Measurements from ENCODE around the gene SEC23B. TPM values are rescaled to one million over a fixed set of nuclear protein-coding genes. Genes with fewer than 3 reads are reported as not detected.
A peak's percentile ranks its signal among the peaks of the same experiment; 100 is the strongest.

Gene SEC23B
- total and polyA plus RNA-seq, 2 of the 13 experiments (the other 11 are each of a cell fraction or from before 2014, with no cell fraction given), result 114 to 120 TPM

DNA sequence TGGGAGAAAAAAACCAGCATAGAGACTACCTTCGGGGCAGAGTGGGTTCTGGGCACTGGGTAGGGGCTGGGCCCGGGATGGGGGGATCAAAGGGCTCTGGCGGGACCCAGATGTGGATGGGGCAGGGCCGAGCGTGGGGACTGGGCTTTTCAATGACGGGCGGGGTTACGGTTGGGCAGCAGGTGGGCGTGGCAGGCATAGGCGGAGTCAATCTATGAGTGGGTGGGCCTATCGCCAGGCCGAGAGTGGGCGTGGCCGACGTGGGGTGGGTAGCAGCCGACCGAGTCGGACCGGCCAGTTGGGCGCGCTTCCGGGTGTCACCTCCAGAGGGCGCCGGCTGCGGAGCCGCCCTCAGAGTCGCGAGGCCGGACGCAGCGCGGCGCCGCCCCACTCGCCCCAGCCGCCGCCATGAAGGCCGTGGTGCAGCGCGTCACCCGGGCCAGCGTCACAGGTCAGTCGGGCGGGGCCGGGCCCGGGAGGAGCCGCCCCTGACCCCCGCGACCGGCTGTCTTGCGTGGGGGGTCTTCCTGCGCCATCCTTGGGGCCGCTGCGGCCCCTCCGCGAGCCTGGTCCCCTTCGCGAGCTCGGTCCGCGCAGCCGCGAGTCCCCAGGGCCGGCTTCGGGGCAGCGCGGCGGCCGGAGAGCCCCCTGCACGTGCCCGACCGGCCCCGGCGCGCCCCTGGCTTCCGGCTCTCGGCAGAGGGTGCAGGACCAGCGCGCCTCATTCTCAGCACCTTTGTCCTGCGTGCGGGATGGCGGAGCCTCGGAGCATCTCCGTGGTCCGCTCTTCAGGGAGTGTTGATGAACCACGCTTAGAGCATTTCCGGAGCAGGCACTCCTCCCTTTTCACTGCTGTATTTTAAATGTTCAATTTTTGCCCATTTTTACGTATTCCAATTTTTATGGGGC lies 80.2 kb downstream of the SEC23B start, which contains the start of gene DTD1 (continued):
- TF ChIP-seq, protein P1, sequence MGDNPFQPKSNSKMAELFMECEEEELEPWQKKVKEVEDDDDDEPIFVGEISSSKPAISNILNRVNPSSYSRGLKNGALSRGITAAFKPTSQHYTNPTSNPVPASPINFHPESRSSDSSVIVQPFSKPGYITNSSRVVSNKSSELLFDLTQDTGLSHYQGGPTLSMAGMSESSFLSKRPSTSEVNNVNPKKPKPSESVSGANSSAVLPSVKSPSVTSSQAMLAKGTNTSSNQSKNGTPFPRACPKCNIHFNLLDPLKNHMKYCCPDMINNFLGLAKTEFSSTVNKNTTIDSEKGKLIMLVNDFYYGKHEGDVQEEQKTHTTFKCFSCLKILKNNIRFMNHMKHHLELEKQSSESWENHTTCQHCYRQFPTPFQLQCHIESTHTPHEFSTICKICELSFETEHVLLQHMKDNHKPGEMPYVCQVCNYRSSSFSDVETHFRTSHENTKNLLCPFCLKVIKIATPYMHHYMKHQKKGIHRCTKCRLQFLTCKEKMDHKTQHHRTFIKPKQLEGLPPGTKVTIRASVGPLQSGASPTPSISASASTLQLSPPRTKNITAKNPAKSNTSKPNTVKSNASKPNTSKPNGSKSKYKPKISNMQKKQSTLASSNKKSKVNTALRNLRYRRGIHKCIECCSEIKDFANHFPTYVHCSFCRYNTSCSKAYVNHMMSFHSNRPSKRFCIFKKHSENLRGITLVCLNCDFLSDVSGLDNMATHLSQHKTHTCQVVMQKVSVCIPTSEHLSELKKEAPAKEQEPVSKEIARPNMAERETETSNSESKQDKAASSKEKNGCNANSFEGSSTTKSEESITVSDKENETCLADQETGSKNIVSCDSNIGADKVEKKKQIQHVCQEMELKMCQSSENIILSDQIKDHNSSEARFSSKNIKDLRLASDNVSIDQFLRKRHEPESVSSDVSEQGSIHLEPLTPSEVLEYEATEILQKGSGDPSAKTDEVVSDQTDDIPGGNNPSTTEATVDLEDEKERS (CRISPR knock-in tag; IDR thresholded peaks at IDR 0.05), result no peak
- TF ChIP-seq ZNF143 (CRISPR knock-in tag; IDR thresholded peaks at IDR 0.05) (peak; percentile 17; the same call in 1 of the 2 replicates), ZNF557 (CRISPR knock-in tag; IDR thresholded peaks at IDR 0.05) (no peak), ZFP62 (CRISPR knock-in tag; IDR thresholded peaks at IDR 0.05) (peak; percentile 78; the same call in 1 of the 2 replicates), SYNCRIP (IDR thresholded peaks at IDR 0.05; ENCODE audit: insufficient read depth, low read depth, low read length) (no peak), PHF20 (CRISPR knock-in tag; IDR thresholded peaks at IDR 0.05) (peak; percentile 69), HDAC1 (CRISPR knock-in tag; IDR thresholded peaks at IDR 0.05) (no peak; the same call in 1 of the 2 replicates), ASH2L (IDR thresholded peaks at IDR 0.05; ENCODE audit: insufficient read length, low read depth, low read length) (peak; percentile 95), MTA1 (CRISPR knock-in tag; IDR thresholded peaks at IDR 0.05; ENCODE audit: borderline replicate concordance) (no peak; the same call in 1 of the 2 replicates), TCF12 (IDR thresholded peaks at IDR 0.05) (no peak), TCF12 (CRISPR knock-in tag; IDR thresholded peaks at IDR 0.05) (peak; percentile 96), MYNN (CRISPR knock-in tag; IDR thresholded peaks at IDR 0.05; ENCODE audit: low read depth) (0 out of 2 replicates have a peak, but pooled peaks have one; percentile 9), ZNF670 (CRISPR knock-in tag; IDR thresholded peaks at IDR 0.05; ENCODE audit: borderline replicate concordance) (0 out of 2 replicates have a peak, but pooled peaks have one; percentile 39), STAG1 (CRISPR knock-in tag; IDR thresholded peaks at IDR 0.05) (no peak), ZNF543 (CRISPR knock-in tag; IDR thresholded peaks at IDR 0.05) (no peak), ZFP36 (IDR thresholded peaks at IDR 0.05; ENCODE audit: borderline replicate concordance, low read depth, low read length, partially characterized antibody) (no peak), SRF (IDR thresholded peaks at IDR 0.05; ENCODE audit: low read depth, low read length) (no peak; the same call in 1 of the 2 replicates), ATF7 (IDR thresholded peaks at IDR 0.05) (no peak), ATF7 (CRISPR knock-in tag; IDR thresholded peaks at IDR 0.05) (no peak), SUZ12 (IDR thresholded peaks at IDR 0.05; ENCODE audit: low read depth, low read length) (no peak), ZNF776 (CRISPR knock-in tag; IDR thresholded peaks at IDR 0.05) (peak; percentile 97), NR2F6 (IDR thresholded peaks at IDR 0.05) (no peak), NR2F6 (CRISPR knock-in tag; IDR thresholded peaks at IDR 0.05) (peak; percentile 15; the same call in 1 of the 2 replicates), KLF6 (CRISPR knock-in tag; IDR thresholded peaks at IDR 0.05) (peak; percentile 60; the same call in 1 of the 2 replicates)
- TF ChIP-seq, protein P2, sequence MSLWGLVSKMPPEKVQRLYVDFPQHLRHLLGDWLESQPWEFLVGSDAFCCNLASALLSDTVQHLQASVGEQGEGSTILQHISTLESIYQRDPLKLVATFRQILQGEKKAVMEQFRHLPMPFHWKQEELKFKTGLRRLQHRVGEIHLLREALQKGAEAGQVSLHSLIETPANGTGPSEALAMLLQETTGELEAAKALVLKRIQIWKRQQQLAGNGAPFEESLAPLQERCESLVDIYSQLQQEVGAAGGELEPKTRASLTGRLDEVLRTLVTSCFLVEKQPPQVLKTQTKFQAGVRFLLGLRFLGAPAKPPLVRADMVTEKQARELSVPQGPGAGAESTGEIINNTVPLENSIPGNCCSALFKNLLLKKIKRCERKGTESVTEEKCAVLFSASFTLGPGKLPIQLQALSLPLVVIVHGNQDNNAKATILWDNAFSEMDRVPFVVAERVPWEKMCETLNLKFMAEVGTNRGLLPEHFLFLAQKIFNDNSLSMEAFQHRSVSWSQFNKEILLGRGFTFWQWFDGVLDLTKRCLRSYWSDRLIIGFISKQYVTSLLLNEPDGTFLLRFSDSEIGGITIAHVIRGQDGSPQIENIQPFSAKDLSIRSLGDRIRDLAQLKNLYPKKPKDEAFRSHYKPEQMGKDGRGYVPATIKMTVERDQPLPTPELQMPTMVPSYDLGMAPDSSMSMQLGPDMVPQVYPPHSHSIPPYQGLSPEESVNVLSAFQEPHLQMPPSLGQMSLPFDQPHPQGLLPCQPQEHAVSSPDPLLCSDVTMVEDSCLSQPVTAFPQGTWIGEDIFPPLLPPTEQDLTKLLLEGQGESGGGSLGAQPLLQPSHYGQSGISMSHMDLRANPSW (CRISPR knock-in tag; IDR thresholded peaks at IDR 0.05; ENCODE audit: borderline replicate concordance), result no peak
- TF ChIP-seq, protein P3, sequence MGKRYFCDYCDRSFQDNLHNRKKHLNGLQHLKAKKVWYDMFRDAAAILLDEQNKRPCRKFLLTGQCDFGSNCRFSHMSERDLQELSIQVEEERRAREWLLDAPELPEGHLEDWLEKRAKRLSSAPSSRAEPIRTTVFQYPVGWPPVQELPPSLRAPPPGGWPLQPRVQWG (CRISPR knock-in tag; IDR thresholded peaks at IDR 0.05; ENCODE audit: borderline replicate concordance, low read depth), result no peak
